HTR-8/SVneo (cell line): ENCODE measurements around the gene KRT13.

ENCODE experiments used
- DNase-seq: peaks from one replicate; pipeline ENCODE4 v3.0.0; 2011; ENCODE audit warnings: low spot score, mixed read lengths; ENCODE audit not compliant: insufficient read length
- FAIRE-seq: peaks from 2 replicates; lab custom pipeline; 2011; peaks lifted over from hg19 to GRCh38; lab: Jason Lieb, UNC

KRT13 gene

DNA sequence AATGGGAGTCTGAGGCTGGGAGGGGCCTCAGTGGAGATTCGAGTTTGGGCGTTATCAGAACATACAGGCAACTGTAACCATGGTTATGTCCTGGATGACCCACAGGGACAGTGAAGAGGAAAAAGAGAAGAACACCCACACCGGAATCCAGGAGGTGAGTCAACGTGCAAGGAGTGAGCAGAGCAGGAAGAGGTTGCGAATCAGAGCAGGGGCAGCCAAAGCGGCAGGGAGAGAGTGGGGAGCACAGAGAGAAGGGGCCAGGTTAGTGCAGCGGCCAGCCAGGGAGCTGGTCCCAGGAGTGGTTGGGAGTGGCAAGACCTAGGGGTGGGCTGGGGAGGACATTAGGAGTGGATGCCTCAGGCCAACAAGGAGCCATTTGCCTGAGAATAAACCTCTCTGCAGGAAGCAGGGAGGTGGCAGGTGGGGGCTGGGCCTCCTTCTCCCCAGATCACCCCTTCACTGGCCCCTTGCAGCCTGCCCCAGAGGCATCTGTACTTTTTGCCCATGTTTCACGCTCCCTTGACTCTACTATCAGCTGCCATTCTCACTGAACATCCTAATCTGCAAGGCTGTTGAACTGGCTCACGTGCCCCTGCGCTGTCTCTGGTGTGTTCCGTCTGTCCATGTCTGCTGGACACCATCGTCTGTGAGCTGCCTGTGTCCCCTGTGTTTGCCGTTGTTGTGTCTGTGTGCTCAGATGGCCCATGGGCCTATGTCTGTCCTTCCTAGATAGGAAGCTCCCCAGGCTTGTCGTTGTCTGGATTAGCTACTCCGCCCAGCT is 5.1 kb downstream of the KRT13 start:
- FAIRE-seq (peak; percentile 59), DNase-seq (peak; percentile 75)

DNA sequence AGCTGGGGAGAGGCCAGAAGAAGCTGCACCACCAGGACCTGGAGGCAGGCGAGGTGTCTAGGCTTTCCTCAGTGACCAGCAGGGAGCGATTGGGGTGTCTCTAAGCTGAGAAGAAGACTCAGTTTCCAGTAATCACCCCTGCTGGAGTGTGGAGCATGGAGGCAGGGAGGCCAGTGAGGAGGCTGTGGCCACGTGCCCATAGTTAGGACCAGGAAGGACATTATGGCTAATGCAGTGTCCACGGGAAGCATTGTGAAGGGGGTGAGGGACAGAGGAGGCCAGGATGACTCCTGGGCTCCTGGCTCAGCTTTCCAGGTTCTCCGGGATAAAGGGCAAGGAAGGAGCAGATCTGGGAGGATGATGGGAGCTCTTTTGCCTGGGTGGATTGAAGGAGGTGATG is 5.7 kb downstream of the KRT13 start:
- no peak for FAIRE-seq
- DNase-seq: no peak

DNA sequence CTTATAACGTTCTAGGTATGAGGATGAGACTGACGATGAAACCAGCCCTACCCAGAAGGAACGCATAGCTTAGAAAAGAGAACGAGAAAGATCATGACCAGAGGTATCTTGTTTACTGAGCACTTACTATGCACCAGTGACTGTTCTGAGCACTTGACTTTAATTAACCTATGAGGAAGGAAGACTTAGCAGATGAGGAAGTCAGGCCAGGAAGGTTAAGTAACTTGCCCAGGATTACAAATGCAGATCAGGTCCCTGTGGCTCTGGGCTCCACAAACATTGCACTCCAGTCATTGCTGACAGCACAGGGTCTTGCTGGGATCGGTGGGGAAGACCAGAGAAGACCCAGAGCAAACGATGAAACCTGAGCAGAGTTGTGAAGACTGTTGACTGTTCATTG is 7.1 kb downstream of the KRT13 start:
- DNase-seq (no peak), FAIRE-seq (peak; percentile 57)

DNA sequence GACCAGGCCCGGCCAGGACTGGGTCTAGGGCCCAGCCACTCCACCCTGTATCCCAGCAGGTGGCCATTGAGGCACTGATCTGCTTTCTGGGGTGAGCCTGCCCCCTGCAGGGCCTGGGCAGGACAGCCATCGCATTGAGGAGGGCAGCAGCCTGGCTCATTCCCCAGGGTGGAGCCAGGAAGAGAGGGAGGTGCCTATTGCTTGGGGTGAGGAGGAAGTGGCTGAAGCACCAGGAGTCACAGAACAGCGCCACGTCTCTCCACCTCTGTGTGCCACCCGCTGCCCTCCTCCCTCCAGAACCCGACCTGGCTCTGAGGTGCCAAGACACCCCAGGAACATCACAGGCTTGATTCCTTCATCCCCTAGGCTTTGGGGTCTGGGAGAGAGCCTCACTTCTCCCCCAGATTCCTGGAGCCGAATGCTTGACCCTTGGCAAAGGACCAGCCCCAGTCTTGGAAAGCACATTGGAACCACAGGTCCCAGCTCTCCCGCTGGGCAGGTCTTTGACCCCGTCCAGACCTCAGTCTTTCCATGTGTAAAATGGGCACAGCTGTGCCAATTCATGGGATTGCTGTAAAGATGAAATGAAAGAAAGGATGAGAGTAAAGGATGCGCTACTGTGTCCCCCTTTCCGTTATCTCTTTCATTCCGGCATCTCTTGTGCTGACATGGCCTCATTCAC is 8.5 kb downstream of the KRT13 start:
- peak; percentile 94 for FAIRE-seq
- peak; percentile 96 for DNase-seq

DNA sequence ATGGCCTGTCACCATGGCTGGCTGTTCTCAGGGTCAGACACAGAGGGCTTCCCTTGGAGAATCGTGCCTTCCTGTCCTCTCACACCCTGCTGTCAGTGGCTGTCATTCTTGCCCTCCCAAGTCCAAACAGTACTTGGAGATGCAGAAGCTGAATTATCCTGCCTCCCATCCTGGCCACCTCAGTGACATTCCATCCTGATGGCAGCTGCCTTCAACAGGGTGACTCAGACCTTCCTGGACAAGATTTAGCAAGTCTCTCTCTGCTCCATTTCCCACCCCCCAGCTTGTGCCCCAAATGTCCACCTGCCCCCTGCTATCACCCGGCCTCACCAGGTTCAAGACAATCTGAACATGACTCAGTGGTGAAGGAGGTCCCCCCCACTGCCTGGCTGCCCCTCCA is 10.9 kb downstream of the KRT13 start:
- peak; percentile 97 for FAIRE-seq
- peak; percentile 54 for DNase-seq

DNA sequence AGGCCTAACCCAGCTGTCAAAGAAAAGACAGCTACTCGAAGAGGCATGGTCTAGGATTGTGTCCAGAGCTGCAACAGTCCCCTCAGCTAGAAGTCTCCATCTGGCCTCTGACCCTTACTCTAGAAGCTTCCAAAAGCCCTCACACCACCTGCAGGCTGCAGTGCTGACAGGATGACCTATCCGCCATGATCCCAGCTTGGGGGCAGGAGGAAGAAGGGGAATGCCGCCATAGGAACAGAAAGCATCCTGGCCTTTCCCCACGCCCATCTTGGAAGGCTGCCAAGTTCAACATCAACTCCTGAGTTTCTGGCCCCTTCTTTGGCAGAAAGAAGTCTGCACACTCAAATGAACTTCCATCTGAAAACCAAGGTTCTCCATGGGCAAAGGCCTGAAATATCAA is 12.6 kb downstream of the KRT13 start:
- peak; percentile 13 for FAIRE-seq
- no peak for DNase-seq

DNA sequence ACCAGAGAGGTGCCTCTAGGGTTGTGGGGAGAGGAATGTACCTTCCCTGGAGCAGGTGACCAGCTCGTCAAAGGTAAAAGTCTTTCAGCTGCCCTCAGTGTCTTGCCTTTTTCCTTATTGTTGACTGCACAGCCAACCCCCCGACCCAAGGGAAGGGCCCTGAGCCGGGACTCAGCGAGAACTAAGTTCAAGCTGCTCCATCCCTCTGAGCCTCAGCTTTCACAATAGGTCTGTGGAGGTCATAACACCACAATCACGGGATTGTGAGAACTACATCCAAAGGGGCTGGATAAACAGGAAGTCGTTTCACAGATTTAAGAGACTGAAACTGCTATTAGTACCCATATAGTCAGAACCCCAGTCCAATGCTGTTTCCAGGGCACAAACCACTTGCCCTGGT is 13.1 kb downstream of the KRT13 start:
- DNase-seq (no peak), FAIRE-seq (no peak)

DNA sequence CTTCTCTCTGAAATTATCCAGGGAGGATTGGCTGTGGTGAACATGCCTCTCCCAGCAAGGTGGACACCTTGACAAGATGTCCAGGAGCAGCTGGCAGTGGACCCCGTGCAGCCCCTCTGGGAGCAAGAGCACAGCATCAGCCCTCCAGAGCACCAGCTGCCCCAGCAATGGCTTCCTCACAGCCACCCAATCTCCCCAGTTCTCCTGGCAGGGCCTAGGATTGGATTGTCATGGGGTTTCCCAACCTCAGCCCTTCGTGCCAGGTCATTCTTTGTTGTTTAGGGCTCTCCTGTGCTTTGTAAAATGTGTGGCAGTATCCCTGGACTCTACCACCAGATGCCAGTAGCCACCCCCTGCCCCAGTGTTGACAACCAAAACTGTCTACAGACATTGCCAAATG is 13.9 kb downstream of the KRT13 start:
- FAIRE-seq (no peak), DNase-seq (no peak)

DNA sequence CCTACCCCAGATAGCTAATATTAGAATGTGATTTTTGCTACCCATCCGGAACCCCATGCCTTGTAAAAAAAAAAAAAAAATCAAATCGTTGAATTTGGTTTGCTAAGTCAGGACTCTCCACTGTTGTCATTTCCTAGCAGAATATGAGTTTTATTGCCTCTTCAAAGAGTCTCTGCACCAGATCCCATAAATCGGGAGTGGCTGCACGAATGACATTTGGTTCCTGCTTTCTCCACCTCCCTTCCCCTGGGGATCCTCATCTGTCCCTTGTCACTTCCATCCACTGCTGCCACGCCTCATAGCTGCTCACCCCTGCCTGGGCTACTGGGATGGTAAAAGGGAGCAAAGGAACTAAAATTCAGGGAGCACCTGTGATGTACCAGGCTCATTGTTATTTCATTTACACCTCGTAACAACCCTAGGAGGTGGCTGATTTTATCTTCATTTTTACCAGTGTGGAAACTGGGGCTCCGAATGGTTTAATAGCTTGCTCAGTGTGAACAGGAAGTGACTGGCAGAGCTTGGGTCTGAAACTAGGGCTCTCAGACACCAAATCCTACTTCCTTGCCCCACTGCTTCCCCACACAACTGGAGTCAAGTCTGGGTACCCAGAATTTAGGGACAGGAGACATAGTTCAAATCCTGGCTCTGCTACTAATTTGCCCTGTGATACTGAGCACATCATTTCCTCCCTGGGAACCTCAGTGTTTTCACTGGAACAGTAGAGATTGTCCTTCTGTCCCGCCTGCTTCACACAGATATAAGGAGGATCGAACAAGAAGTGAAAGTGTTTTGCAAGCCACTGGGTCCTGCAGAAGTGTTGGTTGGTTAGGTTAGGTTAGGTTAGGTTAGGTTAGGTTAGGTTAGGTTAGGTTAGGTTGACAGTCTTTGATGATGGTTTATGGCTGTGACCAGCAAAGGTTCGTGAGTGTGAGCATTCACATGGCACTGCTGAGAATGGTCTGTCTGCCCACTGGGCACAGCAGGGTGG is 15.1 kb downstream of the KRT13 start:
- FAIRE-seq (peak; percentile 80), DNase-seq (no peak)

DNA sequence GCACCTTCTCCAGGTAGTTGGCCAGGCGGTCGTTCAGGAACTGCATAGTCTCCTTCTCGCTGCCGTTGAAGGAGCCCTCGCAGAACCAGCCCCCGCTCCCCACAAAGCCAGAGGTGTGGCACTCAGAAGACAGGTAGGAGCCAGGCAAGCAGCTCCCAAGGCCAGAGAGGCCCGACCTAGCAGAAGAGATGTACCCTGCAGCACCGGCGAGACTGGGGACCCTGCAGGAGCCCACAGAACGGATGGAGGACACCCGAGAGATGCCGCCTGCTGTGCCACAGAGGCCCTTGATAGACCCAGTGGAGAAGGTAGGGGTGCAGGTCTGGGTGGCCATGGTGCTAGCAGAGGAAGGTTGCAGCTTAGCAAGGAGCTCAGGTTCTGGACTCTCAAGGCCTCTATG is 15.9 kb downstream of the KRT13 start, which contains the start of gene KRT36:
KRT36 (minus strand) TSS at position 380 of the 400 bp plus-strand sequence; CDS start at position 334, 46 bp downstream.
- no peak for FAIRE-seq
- DNase-seq: no peak

DNA sequence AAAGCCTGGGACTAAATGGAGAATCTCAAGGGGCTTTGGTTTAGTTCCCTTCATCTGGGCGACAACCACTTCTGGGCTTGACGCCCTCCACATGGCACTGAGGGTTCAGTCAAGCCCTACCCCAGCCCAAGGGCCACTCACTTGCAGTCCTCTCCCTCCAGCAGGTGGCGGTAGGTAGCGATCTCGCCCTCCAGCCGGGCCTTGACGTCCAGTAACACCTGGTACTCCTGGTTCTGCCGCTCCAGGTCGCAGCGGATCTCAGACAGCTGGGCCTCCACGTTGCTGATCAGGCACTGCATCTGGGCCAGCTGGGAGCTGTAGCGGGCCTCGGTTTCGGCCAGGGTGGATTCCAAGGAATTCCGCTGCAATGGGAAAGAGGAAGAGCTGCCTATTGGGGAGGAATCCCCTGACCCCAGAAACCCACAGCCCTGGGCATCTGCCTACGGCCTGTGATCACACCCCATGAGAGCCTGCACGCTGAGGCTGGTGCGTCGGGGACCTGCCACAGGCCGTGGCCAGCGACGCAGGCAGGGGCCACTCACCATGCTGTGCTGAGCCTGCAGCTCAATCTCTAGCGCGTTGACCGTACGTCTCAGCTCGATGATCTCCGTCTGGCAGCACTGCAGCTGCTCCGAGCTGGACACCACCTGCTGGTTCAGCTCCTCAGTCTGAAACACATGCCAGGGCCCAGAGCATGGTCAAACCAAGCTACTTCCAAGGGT is 18.4 kb downstream of the KRT13 start:
- no peak for DNase-seq
- FAIRE-seq: peak; percentile 48

DNA sequence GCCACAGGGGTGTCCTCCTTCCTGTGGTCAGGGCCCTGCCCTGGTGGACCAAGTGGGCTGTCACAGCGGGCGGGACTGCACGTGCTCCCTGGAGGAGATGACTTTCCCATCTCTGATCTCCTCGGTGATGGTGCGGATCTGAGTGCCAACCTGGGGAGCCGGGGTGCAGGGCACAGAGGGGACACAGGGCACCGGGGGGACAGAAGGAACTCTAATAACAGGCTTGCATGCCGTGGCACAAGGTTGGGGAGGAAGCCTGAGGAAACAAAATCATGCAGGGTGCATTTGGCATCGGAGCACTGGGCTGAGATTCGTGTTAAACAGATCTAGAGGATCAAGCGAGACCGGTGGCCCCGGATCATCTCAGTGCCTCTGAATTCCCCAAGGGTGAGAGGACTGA is 19.1 kb downstream of the KRT13 start:
- no peak for FAIRE-seq
- DNase-seq: no peak

DNA sequence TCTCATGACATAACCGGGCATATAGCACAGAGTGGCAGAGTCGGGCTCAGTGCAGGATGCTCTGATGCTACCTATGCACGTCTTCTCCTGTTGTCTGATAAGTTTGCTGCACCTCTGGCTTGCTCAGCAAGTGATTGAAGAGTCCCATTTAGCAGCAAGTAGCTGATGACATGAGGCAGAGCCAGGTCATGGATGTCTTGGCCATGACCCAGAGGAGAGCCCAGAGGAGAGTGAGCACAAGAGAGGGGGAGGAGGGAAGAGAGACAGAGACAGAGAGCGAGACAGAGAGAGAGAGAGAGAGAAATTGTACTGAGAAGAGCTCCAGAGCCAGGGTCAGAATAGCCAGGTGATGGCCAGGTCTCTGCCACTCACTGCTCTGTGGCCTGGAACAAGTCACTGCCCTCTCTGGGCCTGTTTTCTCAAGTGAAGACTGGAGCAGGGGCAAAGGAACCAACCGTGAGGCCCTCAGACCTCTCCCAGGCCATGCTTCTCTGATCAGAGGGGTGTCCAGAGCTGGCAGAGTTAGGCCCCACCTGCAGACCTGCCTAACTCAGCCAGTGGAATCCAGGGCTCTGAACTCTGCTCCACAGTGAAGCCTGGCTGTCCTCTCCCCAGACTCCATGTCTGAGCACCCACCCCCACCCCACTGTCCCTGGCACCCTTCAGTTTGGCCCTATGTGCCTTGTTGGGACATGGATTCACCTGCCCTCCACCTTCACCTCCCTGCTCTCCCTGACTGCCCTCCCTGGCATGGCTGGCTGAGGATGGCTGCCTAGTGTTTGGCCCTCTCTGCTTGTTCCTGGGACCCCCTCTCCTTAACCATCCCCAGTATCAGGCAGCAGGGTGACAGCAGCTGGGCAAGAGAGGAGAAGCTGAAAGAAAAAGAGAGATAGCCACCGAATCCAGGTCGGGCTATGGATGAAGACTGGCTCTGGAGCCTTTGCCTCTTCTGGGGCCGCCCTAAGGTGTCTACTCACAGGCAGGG is 20.2 kb downstream of the KRT13 start:
- no peak for DNase-seq
- peak; percentile 28 for FAIRE-seq

DNA sequence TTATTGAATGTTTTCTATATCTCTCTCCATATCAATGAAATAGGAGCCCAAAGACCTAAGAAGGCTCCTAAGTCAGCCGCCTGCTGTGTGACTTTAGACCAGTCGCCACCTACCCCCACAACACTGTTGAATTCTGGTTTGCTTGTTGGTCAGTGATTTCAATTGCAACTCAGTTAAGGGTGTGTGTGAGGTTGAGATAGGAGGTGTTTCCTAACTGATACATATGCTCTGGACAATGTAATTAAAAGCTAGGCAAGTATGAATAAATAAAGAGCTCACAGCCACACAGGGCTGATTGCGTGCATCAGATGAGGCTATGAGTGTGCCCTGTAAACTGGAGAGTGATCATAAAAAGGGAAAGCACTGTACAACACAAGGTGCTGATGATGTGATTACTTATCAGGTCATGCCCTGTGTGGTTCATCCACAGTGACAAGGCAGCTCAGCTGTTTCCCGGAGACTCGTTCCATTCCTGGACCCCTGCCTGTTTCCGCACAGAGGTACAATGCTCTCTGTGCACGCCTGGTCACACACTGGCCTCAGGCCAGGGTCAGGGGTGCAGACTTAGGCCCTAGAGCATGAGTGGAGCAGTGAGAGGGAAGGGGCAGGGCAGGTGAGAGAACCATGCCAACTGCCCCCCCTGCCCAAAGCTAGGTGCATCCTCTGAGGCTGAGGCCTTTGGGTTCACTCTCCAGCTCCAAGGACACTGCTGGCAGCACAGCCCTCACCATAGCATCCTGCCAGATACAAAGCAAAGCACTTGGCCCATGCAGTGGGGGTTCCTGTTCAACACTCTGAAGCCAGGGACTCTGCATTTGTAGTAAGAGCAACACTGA is 21.2 kb downstream of the KRT13 start:
- no peak for DNase-seq
- no peak for FAIRE-seq

DNA sequence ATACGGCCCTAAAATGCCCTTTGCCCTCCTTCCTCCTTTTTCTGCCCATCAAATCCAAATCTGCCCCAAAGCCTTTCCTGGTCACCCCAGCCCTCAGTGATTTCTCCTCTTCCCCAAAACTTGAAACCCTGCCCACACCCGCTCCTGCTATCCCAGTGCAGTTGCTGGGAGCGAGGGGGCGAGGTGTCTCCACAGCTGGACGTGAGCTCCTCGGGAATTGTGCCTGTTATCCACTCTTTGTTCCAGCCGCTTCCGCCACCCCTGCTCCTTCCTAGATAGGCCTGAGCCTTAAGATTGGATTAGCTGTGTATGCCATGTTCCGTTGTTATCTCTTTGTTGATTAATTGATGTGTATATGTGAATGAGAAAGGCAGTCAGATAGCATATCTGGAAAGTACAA is 21.9 kb downstream of the KRT13 start:
- no peak for DNase-seq
- FAIRE-seq: peak; percentile 49

DNA sequence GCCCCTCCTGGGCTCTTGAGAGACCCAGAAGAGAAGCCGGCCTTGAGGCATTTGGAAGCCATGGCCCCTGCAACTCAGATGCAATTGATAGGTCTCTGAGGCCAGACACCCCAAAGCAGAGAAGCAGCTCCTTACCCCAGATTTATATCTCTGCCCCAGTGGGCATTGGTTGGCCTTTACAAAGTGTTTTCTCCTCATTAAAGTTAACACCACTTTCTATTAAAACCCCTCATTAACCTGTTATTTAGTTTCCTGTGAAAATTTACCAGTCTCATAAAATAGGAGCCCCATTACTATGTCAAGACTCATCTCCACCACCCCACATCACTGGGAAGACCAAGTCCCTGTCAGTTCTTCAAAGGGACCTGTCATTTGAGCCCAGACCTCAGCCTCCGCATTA is 24.4 kb downstream of the KRT13 start, which contains the start of gene KRT35:
KRT35 (minus strand) TSS at position 116 of the 400 bp plus-strand sequence; CDS start at position 62, 54 bp downstream.
- FAIRE-seq (no peak), DNase-seq (no peak)

DNA sequence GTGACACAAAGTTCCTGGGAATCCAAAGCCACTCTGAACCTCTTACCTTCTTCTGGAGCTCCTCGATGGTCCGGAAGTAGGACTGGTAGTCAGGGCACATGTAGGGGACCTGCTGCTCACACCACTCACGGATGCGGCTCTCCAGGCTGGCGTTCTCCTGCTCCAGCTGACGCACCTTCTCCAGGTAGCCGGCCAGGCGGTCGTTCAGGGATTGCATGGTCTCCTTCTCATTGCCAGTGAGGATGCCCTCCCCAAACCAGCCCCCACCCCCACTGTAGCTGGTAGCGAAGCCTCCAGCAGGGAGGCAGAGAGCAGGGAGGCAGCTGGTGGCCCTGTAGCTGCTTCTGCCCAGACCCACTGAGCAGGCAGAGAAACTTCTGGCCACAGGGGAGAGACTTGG is 24.8 kb downstream of the KRT13 start:
- DNase-seq: no peak
- FAIRE-seq: no peak

DNA sequence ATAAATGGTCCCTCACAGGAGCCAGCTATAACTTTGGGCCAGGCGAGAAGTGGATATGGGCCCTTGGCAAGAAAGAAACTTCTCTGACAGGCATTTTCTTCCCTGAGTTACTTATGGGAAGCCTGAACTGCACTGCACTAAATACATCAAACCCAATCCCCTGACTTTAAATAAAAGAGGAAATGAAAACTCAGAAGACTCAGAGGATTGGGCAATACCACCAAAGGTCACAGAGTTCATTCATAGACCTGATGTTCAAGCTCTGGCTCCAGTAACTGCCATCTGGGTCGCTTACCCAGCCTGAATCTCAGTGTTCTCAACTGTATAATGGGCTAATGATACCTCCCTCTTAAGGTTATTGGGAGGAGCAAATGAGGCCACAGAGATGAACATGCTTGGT is 25.3 kb downstream of the KRT13 start:
- FAIRE-seq: no peak
- no peak for DNase-seq
